Dedifferentiated amniotic fluid mesenchymal stem cell (primary cell): ENCODE measurements around the gene SETD1A.
A peak's percentile ranks its signal among the peaks of the same experiment; 100 is the strongest.

Experiments
- DNase-seq: peaks from one replicate; pipeline ENCODE4 v3.0.0-alpha.2; 2016; ENCODE audit errors: extremely low spot score

SETD1A gene

DNA sequence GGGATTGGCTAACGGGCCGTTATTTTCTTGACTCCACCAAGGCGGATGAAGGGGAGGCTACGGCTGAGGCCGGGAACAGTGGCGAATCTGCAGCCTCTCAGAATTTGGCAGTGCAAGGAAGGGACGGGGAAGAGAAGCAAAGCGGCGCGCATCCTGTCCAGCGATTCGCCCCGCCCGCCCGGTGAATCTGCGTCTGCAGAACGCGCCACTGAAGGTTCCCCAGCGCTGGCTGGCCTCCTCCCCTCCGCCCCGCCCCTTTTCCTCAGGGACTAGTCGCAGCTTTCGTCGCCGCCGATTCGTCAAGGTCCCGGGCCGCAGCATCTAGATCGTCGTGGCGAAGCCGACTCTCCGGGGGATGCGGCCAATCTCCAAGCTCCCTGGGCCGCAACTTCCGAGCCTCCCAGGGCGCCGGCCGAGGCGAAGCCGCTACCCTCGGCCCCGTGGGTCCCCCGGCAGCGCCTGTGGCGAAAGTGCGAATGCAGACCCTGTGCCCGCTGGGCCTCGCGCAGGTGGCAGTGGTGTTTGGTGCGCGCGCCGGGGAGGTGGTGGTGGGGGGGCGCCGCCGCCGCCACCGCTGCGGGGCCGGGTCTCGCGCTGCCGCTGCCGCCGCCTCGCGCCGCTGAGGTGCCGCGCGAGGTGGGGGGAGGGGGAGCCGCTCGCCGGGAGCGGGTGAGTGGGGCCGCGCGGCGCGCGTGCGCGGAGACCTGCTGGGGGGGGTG lies at the start of gene SETD1A:
SETD1A (plus strand) TSS at position 299 of the 719 bp plus-strand sequence. CDS start 978 bp downstream, outside the sequence.
- peak; percentile 94 for DNase-seq

DNA sequence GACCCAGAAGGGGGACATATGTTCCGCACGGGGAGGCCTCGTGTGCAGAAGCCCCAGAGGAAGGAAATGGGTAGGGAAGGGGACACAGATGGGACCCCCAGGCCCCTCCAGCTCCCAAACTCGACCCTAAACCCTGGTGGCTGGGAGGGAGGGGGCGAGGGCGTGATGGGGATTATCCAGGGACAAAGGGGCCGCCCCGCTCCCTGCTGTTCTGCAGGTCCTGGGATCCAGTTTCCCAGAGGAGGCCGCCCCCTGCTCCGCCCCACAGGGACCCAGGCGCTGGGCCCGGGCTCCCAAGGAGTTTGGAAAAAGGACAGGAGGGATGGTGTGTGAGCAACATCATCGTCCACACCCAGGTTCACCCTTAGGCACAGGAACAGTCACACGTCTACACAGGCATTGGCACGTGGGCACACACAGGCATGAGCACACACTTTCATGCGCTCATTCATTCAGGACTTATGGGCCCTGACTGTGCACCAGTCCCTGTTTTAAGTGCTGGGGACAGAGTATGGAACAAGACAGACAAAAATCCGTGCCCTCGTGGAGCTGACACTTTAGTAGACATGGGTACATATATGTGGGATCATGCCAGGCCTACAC lies 47.0 kb upstream of the SETD1A start:
- DNase-seq = no peak

DNA sequence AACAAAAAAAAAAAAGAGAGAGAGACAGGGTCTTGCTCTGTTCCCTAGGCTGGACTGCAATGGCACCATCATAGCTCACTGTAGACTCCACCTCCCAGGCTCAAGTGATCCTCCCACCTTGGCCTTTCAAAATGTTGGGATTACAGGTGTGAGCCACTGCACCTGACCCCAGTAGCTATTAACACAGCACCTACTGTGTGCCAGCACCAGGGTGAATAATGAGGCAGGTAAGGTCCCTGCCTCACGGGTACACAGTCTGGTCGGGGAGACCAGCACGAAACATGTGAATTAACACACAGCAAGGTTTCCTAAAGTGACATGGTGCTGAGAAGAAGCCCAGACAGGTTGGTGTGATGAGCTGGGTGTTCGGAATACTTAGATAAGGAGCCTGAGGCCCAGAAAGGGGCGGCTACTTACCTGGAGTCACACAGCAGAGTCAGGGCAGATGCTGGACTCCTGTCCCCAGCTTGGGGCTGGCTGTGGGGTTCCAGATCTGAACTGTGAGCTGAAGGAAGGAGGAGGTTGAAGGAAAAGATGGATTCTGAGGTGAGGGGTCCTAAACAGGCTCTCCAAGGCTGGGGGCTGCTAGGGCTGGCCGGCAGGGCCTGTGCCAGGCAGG lies 44.7 kb upstream of the SETD1A start:
- DNase-seq = no peak

DNA sequence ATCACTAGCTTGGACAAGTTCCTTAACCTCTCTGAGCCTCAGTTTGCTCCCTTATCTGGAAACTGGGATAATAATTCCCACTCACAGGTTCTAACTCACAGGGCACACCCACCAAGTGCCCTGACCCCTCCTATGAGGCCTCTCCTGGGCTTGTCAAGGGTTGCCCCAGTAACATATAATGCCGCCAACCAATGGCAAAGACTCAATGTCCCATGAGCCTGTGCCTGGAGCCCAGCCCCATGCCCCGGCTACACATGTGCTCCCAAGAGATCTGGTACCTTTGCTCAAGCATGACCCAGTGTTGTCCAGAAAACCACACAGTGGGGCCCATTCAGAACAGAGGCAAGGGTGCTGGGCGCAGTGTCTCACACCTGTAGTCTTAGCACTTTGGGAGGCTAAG lies 42.7 kb upstream of the SETD1A start:
- no peak for DNase-seq

DNA sequence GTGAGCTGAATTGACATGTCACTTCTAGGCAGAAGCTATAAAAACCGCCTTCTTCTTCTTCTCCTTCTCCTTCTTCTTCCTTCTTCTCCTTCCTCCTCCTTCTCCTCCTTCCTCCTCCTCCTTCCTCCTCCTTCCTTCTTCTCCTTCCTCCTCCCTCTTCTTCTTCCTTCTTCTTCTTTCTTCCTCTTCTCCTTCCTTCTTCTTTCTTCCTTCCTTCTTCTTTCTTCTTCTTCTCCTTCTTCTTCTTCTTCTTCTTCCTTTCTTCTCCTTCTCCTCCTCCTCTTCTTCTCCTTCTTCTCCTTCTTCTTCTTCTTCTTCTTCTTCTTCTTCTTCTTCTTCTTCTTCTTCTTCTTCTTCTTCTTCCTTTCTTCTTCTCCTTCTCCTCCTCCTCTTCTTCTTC lies 38.9 kb upstream of the SETD1A start:
- DNase-seq = no peak

DNA sequence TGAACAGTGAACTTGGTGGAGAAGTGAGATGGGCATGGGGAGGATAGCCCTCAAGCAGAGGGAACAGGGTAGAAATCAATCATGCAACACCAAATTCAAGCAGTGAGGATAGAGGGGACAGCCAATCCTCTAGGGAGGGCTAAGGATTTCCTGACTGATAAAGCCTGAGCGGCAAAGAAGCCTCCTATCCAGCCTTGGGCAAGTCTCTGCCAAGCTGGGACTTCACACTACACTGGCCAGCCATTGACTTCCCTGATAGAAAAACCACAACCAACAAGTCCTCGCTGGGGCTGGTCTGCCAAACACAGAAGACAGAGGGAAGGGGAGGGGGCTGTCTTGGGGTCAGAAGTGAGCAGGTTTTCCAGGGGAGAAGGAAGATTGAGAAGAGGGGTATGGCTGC lies 36.7 kb upstream of the SETD1A start:
- no peak for DNase-seq

DNA sequence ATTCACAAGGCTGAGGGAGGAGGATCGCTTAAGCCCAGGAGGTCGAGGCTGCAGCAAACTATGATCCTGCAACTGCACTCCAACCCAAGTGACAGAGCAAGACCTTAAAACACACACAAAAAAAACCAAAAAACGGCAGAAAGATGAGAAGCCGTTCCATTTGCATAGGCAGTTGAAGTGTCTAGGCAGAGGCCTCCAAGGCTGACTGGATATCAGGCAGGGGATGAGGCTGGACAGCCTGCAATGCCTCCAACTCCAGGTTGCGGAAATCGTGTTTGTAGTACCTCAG lies 36.2 kb upstream of the SETD1A start:
- no peak for DNase-seq

DNA sequence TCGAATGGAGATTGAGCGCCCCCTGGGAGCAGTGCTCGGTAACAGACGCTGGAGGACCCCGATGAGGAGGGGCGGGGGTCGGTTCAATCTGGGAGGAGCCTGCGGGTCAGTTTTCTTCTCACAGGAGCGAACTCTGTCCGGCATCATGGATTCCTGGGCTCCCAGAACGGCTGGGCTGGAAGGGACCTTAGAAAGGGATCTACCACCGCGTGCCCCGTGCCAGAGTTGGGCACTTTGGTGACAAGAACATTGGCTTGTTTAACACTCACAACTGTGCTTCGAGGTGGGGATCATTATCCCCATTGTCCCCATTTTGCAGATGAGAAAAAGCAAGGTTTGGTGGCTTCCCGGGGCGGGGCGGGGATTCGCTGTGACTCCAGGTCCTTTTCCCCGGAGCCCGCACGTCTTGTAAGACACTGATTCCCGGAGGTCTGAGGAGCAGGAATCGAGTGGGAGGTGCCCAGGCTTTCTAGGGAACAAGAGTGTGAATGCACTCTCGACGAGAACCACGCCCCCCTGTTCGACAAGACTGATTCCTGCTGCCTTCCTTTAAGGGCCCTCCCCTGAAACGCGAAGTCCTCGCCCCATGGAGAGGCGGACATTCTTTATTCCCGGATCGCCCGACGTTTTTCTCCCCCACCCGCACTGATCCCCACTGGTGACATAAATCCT lies 35.7 kb upstream of the SETD1A start:
- peak; percentile 83 for DNase-seq

DNA sequence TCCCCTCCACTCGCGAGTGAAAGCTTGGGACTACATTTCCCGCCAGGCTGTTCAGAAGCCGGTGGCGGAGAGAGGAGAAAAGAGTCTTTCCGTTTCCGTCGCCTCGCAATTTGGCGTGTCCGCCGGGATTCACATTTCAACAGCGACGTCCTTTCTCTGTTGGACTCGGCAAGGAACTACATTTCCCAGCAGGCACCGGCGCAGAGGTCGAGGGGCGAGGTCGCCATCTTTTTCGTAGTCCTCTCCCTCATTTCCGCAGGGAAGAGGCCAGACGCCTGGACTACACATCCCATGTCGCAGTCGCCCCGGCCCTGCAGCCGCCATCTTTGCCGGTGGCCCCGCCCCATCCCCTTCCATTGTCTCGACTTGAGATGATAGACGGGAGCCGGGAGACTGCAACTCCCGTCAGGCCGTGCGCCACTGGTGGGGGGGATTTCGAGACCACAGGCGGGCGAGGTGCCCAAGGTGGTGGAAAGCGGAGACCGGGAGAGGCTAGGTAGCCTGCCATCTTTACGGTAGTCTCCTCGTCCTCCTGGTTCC lies 35.1 kb upstream of the SETD1A start:
- peak; percentile 99 for DNase-seq

DNA sequence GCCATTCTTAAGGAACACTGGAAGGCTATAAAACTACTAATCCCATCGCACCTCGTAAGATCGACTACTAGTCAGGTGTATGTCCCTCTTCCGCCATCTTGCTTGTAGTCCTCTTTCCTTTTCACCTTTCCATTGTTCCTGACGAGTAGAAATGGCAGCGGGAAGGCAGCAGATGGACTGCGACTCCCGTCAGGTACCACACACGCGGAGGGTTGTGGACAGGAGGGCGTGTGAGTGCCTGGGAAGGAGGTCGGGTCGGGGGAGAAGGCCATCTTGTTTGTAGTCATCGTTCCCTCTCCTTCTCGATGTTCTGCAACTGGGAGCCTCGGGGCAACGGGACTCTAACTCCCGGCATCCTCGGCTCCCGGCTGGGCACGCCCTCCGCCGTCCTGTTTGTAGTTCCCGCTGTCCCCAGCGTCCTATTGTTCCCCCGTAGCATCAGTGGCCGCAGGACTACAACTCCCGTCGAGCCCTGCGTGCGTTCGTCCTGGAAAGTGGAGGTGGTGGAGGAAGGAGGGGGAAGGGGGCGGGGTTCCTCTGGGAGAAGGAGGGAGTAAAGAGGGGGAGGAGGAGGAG lies 34.5 kb upstream of the SETD1A start:
- peak; percentile 100 for DNase-seq

DNA sequence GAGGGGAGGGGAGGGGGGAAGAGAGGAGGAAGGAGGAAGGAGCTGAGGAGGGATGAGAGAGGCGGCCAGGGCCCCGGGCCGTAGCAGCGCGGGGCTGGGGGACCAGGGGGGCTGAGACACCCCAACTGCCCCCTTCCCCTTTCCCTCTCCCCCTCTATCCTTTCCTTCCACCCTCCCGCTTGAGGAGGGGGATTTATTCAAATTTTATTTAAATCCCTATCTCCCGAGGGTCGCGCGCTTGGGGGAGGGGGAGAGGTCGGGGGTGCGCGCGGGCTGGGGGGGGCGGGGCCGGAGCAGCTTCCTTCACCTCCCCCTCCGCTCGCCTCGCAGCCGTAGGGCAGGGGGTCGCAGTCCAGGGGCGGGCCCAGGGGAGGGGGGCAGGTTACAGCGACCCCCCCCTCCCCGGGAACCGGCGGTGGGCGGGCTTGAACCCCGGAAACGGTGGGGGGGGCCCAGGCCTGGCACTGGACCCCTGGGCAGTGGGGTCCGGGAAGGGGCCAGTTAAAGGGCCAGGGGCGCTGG lies 33.9 kb upstream of the SETD1A start, which contains the start of gene FBXL19:
FBXL19 (plus strand) TSS at position 19 of the 522 bp plus-strand sequence. CDS start 2,183 bp downstream, outside the sequence.
- no peak for DNase-seq

DNA sequence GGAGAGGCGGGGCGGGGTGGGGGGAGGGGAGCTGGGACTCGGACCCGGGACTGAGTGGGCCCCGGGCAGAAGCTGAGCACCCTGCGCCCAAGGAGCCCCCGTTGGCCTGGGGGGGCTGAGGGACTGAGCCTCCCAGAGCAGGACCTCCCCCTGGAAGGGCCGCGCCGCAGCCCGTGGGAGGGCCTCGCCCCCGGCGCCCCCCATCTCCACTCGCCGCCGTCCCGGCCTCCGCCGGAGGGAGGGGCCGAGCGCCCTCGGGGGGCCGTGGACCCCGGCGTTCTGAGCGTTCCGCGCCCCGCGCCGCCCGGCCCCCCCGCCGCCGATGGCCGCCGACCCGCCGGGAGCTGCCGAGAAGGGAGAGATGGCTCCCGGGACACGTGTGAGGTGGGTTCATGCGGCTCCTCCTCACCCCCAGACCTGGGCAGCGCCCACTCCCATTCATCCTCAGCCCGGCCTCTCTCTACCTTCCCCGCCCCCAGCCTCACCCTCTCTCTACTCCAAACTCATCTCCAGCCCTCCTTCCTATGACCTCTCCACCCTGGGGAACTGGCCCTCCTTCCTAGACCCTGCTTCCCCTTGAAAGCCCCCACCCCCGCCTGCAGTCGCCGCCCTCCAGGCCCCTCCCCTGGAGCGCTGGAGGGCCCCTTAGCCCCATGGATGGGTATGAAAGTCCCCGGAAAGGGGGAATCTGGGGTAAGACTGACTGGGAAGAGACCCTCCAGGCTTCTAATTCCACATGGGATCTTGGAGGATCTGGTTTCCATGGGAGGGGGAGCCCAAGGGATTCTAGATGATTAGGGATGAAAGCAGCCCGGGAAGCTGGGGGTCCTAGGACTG lies 33.3 kb upstream of the SETD1A start:
- DNase-seq = no peak

DNA sequence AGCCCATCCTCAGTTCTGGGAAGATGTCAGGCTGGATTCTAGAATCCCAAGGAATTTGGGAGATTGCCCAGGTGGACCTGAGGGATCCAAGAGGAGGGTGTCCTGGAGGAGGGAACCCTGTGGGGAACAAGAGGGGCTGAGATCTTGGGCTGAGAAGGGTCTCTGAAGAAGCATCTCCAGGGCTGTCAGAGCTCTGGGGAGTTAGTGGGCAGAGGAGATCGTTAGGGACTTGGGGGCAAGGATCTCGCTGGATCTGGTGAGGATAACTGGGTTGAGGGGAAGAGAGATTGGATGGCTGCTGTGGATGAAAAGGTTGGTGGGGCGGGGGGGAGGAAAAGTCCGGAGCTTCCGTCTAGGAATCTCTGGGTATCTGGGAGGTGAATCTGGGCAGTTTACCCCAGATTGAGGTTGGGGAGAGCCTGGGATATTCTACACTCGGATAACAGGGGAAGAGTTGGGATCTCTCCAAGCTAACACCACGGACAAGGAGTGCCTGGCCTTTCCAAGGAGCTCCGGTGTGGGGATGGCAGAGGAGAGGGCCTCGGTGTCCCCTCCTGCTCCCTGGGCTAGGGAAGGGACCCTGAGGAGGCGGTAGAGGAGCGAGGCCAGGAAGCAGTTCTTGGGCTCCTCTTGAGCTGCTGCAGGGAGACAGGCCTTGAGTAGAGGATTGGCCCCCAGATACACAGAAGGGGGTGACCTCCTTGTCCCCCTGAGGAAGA lies 32.5 kb upstream of the SETD1A start:
- DNase-seq = no peak

DNA sequence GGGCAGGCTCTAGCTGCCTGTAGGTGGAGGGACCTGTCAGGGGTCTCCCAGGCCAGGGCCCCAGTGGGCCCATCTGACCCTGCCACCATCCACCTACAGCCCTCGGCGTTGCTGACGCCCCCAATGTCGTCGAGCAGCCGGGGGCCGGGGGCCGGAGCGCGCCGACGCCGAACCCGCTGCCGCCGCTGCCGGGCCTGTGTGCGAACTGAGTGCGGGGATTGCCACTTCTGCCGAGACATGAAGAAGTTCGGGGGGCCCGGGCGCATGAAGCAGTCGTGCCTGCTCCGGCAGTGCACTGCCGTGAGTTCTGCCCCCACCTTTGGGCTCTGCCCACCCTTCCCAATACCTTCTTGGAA lies 31.9 kb upstream of the SETD1A start:
- DNase-seq = no peak

DNA sequence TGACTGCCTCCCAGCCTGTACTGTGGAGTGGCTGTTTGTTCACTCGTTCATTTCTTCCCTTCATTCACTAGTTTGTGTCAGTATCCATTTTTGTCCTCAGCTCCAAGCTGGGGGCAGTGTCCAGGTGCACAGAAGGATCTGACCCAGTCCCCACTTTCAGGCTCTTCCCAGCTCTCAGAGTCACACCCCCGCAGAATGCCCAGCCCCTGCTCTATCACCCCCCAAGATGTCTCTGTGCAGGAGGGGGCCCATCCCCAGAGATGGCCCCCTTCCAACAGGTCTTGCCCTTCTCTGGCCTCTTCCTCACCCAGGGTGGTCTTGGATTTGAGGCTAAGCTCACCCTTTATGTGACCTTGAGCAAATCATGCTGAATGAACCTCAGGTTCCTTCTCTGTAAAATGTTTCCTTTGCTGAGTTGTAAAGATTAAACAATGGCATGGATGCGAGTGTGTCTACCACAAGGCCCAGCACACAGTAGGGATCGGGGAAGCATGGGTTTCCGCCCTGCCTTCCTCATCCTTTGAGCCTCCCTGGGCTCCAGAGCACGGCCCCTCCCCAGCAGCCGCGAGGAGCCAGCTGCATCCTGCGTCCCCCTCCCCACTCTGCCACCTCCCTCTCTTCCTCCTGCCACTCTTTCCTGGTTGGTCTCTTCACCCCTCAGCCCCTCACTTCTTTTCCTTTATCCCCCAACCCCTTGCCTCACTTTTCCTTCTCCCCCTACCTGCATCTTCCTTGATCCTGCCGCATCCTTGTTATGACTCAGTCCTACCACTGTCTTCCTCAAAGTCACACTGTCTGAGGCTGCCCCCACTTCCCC lies 31.4 kb upstream of the SETD1A start:
- DNase-seq = no peak

DNA sequence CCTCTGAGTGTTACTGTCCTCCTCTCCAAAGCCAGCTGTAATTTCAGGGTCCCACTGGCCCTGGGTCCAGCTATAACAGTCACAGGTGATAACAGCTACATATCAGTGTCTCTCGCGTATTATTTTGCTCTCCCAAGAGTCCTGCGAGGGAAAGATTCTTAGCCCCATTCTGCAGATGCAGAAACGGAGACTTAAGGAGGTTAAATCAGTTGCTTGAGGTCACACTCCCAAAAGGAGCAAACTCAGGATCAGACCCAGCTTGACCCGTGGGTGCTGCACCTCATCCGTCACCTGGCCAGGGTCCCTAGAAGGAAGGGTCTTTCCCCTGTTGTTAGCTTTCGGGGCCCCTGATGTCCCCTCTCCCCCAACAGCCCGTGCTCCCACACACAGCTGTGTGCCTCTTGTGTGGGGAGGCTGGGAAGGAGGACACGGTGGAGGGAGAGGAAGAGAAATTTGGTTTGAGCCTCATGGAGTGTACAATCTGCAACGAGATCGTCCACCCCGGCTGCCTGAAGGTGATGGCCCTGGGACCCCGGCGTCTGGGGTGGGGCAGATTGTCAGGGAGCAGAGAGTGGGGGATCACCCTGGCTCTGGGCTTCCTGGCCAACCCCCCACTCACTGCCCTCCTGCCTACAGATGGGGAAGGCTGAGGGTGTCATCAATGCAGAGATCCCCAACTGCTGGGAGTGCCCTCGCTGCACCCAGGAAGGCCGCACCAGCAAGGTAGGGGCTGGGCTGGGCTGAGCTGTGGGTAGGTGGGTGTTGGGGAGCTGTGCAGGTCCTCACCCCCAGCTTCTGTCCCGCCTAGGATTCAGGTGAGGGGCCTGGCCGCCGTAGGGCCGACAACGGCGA lies 30.4 kb upstream of the SETD1A start:
- DNase-seq = no peak

DNA sequence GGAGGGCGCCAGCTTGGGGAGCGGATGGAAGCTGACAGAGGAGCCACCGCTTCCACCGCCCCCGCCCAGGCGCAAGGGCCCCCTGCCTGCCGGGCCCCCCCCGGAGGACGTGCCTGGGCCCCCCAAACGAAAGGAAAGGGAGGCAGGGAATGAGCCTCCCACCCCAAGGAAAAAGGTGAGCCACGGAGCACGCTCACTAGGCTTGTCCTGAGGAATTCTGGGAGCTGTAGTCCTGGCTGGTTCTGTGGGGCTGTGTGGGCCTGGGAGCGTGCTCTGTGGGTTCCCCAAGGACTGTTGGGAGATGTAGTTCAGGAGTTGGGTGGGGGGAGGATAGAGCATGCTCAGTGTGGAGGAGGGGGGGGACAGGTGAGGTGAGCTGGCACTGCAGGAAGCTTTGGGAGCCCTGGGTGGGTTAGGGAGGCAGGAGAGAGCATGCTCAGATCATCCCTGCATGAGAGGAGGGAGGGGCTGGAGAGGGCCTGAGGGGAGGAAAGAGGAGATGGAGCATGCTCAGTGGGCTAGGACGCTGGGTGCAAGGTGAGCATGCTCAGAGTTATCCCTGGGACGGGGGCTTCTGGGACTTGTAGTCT lies 29.7 kb upstream of the SETD1A start:
- no peak for DNase-seq

DNA sequence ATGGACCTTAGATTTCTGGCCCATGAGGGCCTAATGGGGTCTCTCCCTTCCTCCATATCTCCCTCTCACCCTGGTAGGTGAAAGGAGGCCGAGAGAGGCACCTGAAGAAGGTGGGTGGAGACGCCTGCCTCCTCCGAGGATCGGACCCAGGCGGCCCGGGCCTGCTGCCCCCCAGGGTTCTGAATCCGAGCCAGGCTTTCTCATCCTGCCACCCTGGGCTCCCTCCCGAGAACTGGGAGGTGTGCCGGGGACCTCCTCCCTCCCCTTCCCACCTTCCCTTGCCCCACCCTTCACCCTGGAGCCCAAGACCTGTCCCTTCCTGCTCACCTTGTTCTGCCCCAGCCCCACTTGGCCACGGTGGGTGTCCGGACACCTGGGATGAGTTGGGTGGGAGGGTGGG lies 29.2 kb upstream of the SETD1A start:
- DNase-seq = no peak
